Upper lobe of right lung (tissue), 1 donor: ENCODE results near the gene MERTK. TPM values are rescaled to one million over a fixed set of nuclear protein-coding genes. Genes with fewer than 3 reads are reported as not detected.

Source experiments
- ATAC-seq: fragments of 200-7000 bp; cut with Tn5 transposase; one replicate; pipeline ENCODE4 v1.9.1; 2020; ENCODE audit warnings: mild to moderate bottlenecking, moderate library complexity
- DNase-seq: peaks from one replicate; pipeline ENCODE4 v3.0.0-alpha.2; 2020
- H3K27ac ChIP-seq: fragments of 200-600 bp; one replicate; pipeline ENCODE4 v1.8.0; 2022
- H3K27me3 ChIP-seq: fragments of 200-600 bp; one replicate; pipeline ENCODE4 v1.8.0; 2022; ENCODE audit warnings: mild to moderate bottlenecking
- H3K36me3 ChIP-seq: fragments of 200-600 bp; one replicate; pipeline ENCODE4 v1.8.0; 2022
- H3K4me1 ChIP-seq: fragments of 200-600 bp; one replicate; pipeline ENCODE4 v1.8.0; 2022
- H3K4me3 ChIP-seq: fragments of 200-600 bp; one replicate; pipeline ENCODE4 v1.8.0; 2022; ENCODE audit warnings: mild to moderate bottlenecking
- H3K9me3 ChIP-seq: fragments of 200-600 bp; one replicate; pipeline ENCODE4 v1.8.0; 2022
- CTCF ChIP-seq: fragments of 200-600 bp; IDR thresholded peaks from one replicate; pipeline ENCODE4 v1.8.0; 2022; ENCODE audit warnings: antibody characterized with exemption
- intact Hi-C: fragments of 100-400 bp; cut with DNase I; formaldehyde crosslinking; loops from one replicate; pipeline ENCODE4 v1.11.0; 2022
- total RNA-seq: library from RNA; stranded (reverse); fragmentation: NEBNext Ultra II Directional; extraction: Animal tissue kit (Norgen Biotek cat#: 25700); gene quantifications from one replicate; pipeline ENCODE4 v1.2.1, GENCODE V29; 2021
- donor health status: DM: no; HTN: yes; CAD: no; lungs with severe emphysema.

Gene MERTK
- total RNA-seq, 1 donor from 2014 or later: 17.3 TPM

- no peak overlapping the region for H3K27ac ChIP-seq
- DNase-seq (no peak), ATAC-seq (no peak)
- H3K36me3 ChIP-seq: peaks cover 12% of the 10 kb centered on the region
- H3K4me3 ChIP-seq: no peak overlapping the region
- TF ChIP-seq CTCF: no peak
- H3K9me3 ChIP-seq: peaks cover 7% of the 10 kb centered on the region
- no peaks in the 10 kb centered on the region for H3K27me3 ChIP-seq
- intact Hi-C loops: no loop called here
- no peaks in the 10 kb centered on the region for H3K4me1 ChIP-seq
Measured at GRCh38 chr2:111978452-111979170, 80.2 kb downstream of the MERTK start.

GRCh38 chr2:111981666-111982065, 83.3 kb downstream of the MERTK start:
- no peak for ATAC-seq
- H3K9me3 ChIP-seq: peaks cover 7% of the 10 kb centered on the region
- no peak for DNase-seq
- TF ChIP-seq CTCF: no peak
- intact Hi-C loops: no loop called here
- H3K4me3 ChIP-seq: no peak overlapping the region
- H3K36me3 ChIP-seq: peaks cover 40% of the 10 kb centered on the region
- H3K4me1 ChIP-seq: no peaks in the 10 kb centered on the region
- no peak overlapping the region for H3K27ac ChIP-seq
- no peaks in the 10 kb centered on the region for H3K27me3 ChIP-seq

- Histone ChIP-seq H3K4me1 (no peaks in the 10 kb centered on the region), H3K27me3 (no peaks in the 10 kb centered on the region), H3K27ac (no peak overlapping the region), H3K9me3 (no peaks in the 10 kb centered on the region), H3K4me3 (no peak overlapping the region), H3K36me3 (peaks cover 40% of the 10 kb centered on the region)
- no peak for TF ChIP-seq CTCF
- intact Hi-C loops: no loop called here
- ATAC-seq: no peak
- DNase-seq: no peak
Measured at GRCh38 chr2:111982822-111983221, 84.4 kb downstream of the MERTK start.

GRCh38 chr2:111983478-111984212, 85.2 kb downstream of the MERTK start:
- peaks cover 40% of the 10 kb centered on the region for H3K36me3 ChIP-seq
- TF ChIP-seq CTCF: no peak
- no peak overlapping the region for H3K4me3 ChIP-seq
- no peak overlapping the region for H3K27ac ChIP-seq
- intact Hi-C loops: no loop called here
- DNase-seq (no peak), ATAC-seq (no peak)
- H3K9me3 ChIP-seq: no peaks in the 10 kb centered on the region
- no peaks in the 10 kb centered on the region for H3K4me1 ChIP-seq
- H3K27me3 ChIP-seq: no peaks in the 10 kb centered on the region

GRCh38 chr2:111984213-111984604, 85.8 kb downstream of the MERTK start:
- Histone ChIP-seq H3K27me3 (no peaks in the 10 kb centered on the region), H3K36me3 (peaks cover 40% of the 10 kb centered on the region), H3K4me1 (no peaks in the 10 kb centered on the region), H3K4me3 (no peak overlapping the region), H3K9me3 (no peaks in the 10 kb centered on the region), H3K27ac (no peak overlapping the region)
- ATAC-seq: no peak
- DNase-seq: no peak
- intact Hi-C loops: no loop called here
- no peak for TF ChIP-seq CTCF
